HG03175 (cell line): Measurements from ENCODE around the gene SF3B2.
"Not testable (repeated sequence)": the region's sequence is repeated elsewhere in the genome, so short reads cannot be mapped to it uniquely, and the experiment has no call there.

Experiments
- ATAC-seq: cut with Tn5 transposase; IDR thresholded peaks from one replicate; pipeline ENCODE4 v1.9.1; 2021; ENCODE audit warnings: mild to moderate bottlenecking, moderate library complexity; ENCODE audit not compliant: unreplicated experiment

SF3B2 gene

GRCh38 chr11:66072518-66072917 lies 20.4 kb downstream of the SF3B2 start:
- ATAC-seq, result no peak

- no peak for ATAC-seq
Observed at GRCh38 chr11:66073669-66074068, 21.5 kb downstream of the SF3B2 start.

GRCh38 chr11:66075273-66075672 lies 23.1 kb downstream of the SF3B2 start:
- no peak for ATAC-seq

- no peak for ATAC-seq
Observed at GRCh38 chr11:66076561-66076960, 24.4 kb downstream of the SF3B2 start.

DNA sequence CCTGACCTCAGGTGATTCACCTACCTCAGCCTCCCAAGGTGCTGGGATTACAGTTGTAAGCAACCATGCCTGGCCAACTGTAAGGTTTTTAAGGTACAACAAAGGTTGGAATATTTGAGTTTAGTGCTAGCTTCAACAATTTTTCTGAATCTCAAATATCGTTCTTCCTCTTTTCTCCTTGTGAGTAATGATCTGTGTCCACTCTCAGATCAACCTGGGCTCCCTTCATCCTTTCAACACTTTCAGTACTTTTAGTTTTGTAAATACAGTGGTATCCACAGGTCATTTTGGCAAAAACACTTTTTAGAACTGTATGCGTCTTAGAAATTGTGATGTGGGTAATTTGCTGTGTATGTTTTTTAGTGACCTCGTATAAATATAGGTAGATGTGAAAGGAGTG lies 25.8 kb downstream of the SF3B2 start:
- no peak for ATAC-seq

GRCh38 chr11:66078949-66079348 lies 26.8 kb downstream of the SF3B2 start:
- ATAC-seq, result not testable (repeated sequence)

GRCh38 chr11:66080055-66080817 lies 28.1 kb downstream of the SF3B2 start:
- ATAC-seq, result no peak

GRCh38 chr11:66081505-66081904 lies 29.3 kb downstream of the SF3B2 start:
- ATAC-seq, result peak; percentile 78

DNA sequence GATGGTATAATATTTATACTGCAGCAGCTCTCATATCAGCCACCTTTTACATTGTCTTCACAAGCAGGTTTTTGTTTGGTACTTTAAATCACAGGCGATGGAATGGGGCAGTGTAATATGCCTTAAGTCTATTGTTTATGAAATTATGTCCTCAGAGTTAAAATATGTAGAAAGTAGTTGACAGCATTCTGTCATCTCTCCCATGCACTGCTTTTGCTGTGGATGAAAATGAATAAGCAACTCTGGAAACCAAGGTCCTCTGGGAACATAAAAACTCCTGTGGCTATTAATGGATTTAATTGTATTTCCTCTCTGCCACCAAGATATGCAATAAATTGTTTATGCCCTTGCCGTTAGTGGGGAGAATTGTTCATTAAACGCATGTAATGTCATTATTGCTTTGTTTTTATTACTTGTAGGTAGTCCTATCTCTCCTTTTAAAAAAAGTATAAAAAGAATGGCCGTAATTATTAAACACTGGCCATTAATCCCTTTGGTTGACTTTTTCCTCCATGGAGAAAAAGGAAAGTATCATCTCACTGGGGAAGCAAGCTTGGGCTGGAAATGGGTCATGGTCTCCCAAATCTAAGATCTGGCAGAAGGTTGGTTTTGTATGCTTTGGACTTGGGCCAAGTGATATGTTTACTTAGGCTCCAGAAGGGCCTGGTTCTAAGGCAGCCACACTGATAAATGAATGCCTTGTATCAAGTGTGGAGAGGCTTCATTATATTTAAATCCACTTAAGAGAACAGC lies 31.0 kb downstream of the SF3B2 start:
- ATAC-seq, result no peak

- ATAC-seq, result no peak
Observed at GRCh38 chr11:66083767-66084166, 31.6 kb downstream of the SF3B2 start.

DNA sequence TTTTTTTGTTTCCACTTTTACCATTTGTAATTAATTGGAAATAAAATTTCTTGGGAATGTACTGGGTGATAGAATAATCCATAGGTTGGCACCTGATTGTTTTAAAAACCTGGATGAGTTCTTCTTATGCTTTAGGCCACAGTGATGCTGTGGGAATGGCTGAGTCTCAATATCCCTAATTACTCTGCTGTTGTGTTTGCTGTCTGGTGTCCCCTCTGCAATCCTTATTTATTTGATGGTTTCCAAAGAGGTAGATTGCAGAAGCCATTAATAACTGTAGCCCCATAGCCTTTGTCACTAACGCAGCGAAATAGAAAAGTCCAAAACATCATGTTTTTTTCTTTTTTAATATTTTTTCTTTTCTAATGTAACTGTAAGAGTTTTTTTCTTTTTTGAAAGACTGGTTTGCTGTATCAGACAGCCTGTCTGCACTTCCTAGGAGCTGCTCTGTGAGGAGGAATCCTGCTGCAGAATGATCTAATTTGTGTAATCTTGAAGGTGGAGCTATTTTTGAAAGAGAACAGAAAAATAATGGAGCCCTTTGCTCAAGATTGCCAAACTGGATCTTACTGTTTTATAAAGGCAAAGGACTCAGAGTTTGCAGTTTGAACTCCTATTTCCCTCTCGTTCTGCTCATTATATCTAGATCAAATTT lies 32.8 kb downstream of the SF3B2 start:
- no peak for ATAC-seq

DNA sequence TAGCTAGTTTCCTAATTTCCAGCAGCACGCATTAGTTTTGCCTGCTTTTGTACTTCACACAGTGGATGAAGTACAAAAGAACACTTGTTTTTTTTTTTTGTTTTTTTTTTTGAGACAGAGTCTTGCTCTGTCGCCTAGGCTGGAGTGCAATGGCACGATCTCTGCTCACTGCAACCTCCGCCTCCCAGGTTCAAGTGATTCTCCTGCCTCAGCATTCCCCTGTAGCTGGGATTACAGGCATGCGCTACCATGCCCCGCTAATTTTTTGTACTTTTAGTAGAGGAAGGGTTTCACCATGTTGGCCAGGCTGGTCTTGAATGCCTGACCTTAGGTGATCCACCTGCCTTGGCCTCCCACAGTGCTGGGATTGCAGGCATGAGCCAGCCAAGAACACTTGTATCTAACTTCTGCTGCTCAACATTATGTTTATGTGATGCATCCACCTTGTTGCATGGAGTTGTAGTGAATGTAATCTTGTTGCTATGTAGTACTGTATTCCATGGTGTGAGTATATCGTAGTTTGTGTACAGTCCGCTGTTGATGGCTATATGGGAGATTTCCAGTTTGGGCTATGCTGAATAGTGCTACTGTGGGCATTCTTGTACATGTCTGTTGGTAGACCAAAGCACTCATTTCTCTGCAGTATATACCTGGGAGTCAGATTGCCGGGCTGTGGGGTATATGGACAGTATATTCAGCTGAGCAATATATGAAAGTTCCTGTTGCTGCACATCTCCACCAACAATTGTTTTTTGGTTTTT lies 35.2 kb downstream of the SF3B2 start:
- no peak for ATAC-seq

GRCh38 chr11:66089067-66089466 lies 36.9 kb downstream of the SF3B2 start:
- ATAC-seq, result no peak

DNA sequence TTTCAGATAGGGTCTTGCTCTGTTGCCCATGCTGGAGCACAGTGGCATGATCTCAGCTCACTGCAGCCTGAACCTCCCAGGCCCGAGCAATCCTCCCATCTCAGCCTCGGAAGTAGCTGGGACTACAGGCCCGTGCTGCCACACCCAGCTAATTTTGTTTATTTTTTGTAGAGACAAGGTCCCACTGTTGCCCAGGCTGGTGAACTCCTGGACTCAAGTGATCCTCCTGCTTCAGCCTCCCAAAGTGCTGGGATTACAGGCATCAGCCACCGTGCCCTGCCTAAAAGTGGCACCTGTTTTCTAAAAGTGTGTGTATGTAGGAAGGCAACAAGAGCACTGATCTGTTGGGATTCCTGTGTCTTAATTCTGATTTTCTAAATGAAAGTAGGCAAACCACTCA lies 38.1 kb downstream of the SF3B2 start:
- ATAC-seq, result no peak

GRCh38 chr11:66092125-66092524 lies 40.0 kb downstream of the SF3B2 start:
- not testable (repeated sequence) for ATAC-seq

- not testable (repeated sequence) for ATAC-seq
Observed at GRCh38 chr11:66099746-66100145, 47.6 kb downstream of the SF3B2 start.

DNA sequence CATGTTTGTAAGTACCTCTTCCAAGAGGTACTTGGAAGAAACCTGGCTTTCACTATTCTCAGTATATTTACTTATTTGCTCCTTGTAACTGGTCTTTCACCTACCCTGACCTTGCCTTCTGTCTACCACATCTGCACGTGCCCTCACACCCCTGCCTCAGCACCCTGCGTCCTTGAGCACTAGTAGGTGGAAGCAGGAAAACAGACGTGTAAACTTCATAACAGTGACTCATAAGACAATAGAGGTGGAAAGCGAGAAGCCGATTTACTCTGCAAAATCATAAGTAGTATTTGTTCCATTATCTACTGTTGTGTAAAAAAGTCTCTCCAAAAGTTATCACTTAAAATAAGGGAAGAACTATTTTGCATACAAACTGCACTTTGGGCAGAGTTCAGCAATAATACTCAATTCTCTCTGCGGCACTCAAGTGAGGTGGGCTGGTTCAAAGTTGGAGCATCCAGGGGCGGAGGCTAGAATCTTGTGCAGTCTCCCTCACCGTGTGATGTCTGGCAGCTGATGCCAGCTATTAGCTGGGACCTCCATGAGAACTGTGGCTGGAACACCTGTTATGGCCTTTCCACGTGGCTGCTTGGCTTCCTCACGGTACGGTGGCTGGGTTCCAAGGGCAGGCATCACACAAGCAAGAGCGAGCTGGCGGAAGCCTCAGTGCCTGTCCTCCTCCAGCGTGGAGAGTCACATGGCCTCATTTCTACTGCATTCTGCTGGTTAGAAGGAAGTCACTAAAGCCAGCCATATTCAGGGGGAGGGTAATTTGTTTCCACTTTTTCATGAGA lies 48.3 kb downstream of the SF3B2 start:
- peak; percentile 67 for ATAC-seq

DNA sequence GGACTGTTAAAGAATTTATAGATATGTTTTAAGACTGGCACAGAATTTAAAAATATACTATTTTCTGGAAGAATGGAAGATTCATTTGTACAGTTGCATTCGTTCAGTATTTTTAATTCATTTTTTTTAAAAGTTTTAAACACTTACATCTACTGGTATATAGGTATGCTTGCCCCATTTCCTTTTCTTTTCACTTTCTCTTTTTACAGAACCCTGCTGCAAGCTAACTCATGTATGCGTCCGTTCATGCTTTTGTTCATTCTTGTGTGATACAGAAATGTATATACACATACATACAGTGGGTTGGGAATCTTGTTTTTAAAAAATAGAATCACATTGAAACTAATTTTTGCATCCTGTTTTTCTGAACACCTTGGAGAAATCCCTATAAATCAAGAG lies 48.9 kb downstream of the SF3B2 start:
- ATAC-seq, result peak; percentile 22

GRCh38 chr11:66104057-66104638 lies 52.0 kb downstream of the SF3B2 start:
- ATAC-seq, result no peak
